Activated T-helper 17 cell treated with anti-CD3 and anti-CD28 coated beads, Interleukin-2, amount 50 U/mL, for 72 hours (primary cell): ENCODE measurements around the gene MORN1. TPM values are rescaled to one million over a fixed set of nuclear protein-coding genes. Genes with fewer than 3 reads are reported as not detected.
"Not testable (repeated sequence)": the region's sequence is repeated elsewhere in the genome, so short reads cannot be mapped to it uniquely, and the experiment has no call there.

Source experiments
- ATAC-seq: fragments of 150-1000 bp; cut with Tn5 transposase; replicated peaks from 2 replicates; pipeline ENCODE4 v1.10.0; 2021; ENCODE audit warnings: mild to moderate bottlenecking, moderate library complexity
- H3K27ac Mint-ChIP-seq: one replicate; pipeline ENCODE4 v1.8.0; 2022; ENCODE audit warnings: mixed read lengths
- H3K27me3 Mint-ChIP-seq: one replicate; pipeline ENCODE4 v1.8.0; 2022; ENCODE audit warnings: mixed read lengths
- H3K36me3 Mint-ChIP-seq: one replicate; pipeline ENCODE4 v1.8.0; 2022; ENCODE audit warnings: low read depth, mild to moderate bottlenecking, mixed read lengths
- H3K4me1 Mint-ChIP-seq: one replicate; pipeline ENCODE4 v1.8.0; 2022; ENCODE audit warnings: mixed read lengths
- H3K4me3 Mint-ChIP-seq: one replicate; pipeline ENCODE4 v1.8.0; 2022; ENCODE audit warnings: mild to moderate bottlenecking, mixed read lengths
- H3K9me3 Mint-ChIP-seq: one replicate; pipeline ENCODE4 v1.8.0; 2022; ENCODE audit warnings: mixed read lengths
- total RNA-seq, 2 donors: library from RNA; stranded (reverse); gene quantifications; one replicate each; pipeline ENCODE4 v1.2.3, GENCODE V29; 2022

The MORN1 gene
- total RNA-seq, 2 donors from 2014 or later = 4.4 to 5.3 TPM

DNA sequence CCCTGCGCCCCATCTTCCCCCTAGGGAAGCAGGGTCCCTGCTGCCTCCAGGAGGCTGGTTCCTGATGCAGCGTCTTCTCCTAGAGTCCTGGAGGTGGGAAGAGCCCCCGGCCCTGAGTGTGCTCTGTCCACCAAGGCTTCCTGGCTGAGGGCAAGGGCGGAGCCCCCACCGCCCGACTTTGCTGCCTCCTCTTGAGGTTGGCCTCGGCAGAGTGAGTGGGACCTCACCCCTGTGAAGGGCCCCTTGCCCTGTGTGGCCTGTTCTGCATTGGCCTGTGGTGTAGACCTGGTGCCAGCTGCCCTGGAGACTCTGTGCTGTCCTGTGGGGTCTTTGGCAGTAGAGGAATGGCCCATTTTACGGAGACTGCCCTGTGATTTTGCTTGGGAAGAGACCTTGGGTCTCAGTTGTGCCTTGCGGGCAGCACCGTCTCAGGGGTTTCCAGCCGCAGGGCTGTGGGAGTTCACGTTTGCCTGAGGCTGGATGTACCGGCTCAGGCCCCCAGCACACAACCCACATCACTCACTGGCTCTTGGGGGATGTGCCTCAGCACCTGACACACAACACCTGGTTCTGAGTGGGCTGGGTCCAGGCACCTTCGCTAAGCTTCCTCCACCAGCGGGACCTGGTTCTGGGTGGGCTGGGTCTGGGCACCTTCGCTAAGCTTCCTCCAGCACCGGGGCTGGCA, 89.6 kb downstream of the MORN1 start:
- H3K36me3 Mint-ChIP-seq = peaks cover 40% of the 10 kb centered on the region
- H3K9me3 Mint-ChIP-seq = no peaks in the 10 kb centered on the region
- no peaks in the 10 kb centered on the region for H3K27me3 Mint-ChIP-seq
- no peak for ATAC-seq
- H3K4me1 Mint-ChIP-seq = peaks cover 5% of the 10 kb centered on the region
- peak overlapping the region; percentile 93 for H3K27ac Mint-ChIP-seq
- peak overlapping the region; percentile 83 for H3K4me3 Mint-ChIP-seq

DNA sequence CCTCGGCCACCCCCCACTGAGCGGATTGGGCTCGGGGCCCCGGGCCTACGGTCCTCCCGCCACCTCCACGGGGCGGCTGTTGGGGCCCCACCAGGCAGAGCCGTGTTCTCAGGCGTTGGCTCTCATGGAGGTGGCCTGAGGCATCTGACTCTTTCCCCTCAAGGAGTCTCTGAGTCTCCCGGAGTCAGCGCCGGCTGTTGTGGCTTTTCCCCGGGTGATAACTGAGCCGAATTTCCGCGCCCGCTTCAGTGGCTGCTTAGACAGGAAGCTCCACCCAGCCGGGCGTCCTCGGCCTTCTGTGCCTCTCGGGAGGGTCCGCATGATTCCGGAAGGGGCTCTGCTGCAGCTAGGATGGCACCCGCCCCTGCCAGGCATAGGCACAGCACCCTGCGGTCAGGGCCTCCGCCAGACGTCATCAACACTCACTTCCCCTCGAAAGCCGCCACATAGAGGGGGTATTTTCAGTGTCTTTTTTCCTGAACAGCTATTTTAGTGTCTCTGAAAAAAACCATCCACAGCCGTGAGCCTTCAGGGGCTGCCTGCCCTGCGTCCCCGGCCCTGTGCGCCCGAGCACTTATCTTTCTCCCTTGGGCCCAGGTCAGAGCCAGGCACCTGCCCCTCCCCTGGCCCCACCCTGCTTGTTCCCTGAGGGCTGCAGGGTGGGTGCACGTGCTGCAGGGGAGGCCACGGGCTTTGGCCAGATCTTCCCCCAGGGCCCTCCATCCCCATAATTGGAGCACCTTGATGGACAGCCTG, 90.3 kb downstream of the MORN1 start:
- H3K4me1 Mint-ChIP-seq = peaks cover 11% of the 10 kb centered on the region
- peaks cover 43% of the 10 kb centered on the region for H3K36me3 Mint-ChIP-seq
- peak overlapping the region; percentile 93 for H3K27ac Mint-ChIP-seq
- H3K27me3 Mint-ChIP-seq = no peaks in the 10 kb centered on the region
- peak overlapping the region; percentile 83 for H3K4me3 Mint-ChIP-seq
- peak; percentile 72 for ATAC-seq
- H3K9me3 Mint-ChIP-seq = no peaks in the 10 kb centered on the region

DNA sequence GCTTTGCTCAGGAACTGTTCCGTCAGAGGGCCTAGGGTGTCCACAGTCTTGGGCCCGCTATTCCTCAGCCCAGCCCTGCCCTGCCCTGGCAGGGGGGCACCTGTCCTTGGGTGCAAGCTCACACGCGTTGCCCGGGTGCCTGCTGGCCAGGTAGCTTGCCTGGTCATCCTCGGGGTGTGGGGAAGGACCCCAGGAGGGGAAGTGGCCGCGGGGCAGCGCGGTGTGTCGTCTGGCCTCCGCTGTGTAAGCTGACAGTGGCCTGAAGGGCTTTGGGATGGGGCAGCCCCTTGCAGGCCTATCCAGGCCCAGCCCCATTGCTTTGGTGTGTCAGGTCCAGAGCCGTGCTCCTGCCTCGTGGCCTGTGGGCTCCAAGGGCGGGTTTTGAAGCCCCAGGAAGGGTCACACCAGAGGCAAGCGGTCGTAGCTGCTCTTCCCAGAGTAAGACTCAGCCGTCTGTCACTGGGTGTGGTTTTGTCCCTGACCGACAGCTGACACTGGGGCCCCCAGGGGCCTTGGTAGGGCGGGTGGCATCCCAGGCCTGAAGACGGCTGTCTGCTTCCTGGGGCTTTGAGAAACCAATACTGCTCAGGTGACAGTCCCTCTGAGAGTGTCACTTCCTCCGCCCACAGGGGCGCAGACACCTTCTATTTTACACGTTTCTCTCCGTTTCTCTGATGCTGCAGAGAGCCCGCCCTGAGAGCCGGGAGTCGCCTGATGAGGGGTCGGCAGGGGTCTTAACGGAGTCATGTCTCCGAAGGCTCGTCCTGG, 91.2 kb downstream of the MORN1 start:
- H3K4me3 Mint-ChIP-seq = peak overlapping the region; percentile 83
- H3K36me3 Mint-ChIP-seq = peaks cover 34% of the 10 kb centered on the region
- peak overlapping the region; percentile 93 for H3K27ac Mint-ChIP-seq
- ATAC-seq = peak; percentile 90
- H3K9me3 Mint-ChIP-seq = no peaks in the 10 kb centered on the region
- H3K4me1 Mint-ChIP-seq = peaks cover 17% of the 10 kb centered on the region
- no peaks in the 10 kb centered on the region for H3K27me3 Mint-ChIP-seq

- H3K4me1 Mint-ChIP-seq = peaks cover 17% of the 10 kb centered on the region
- ATAC-seq = no peak
- peak overlapping the region; percentile 83 for H3K4me3 Mint-ChIP-seq
- H3K36me3 Mint-ChIP-seq = peaks cover 29% of the 10 kb centered on the region
- H3K27me3 Mint-ChIP-seq = no peaks in the 10 kb centered on the region
- no peaks in the 10 kb centered on the region for H3K9me3 Mint-ChIP-seq
- peak overlapping the region; percentile 93 for H3K27ac Mint-ChIP-seq
Measured at GRCh38 chr1:2299131-2299627, 92.2 kb downstream of the MORN1 start.

GRCh38 chr1:2298685-2299084, 92.7 kb downstream of the MORN1 start:
- no peak for ATAC-seq

DNA sequence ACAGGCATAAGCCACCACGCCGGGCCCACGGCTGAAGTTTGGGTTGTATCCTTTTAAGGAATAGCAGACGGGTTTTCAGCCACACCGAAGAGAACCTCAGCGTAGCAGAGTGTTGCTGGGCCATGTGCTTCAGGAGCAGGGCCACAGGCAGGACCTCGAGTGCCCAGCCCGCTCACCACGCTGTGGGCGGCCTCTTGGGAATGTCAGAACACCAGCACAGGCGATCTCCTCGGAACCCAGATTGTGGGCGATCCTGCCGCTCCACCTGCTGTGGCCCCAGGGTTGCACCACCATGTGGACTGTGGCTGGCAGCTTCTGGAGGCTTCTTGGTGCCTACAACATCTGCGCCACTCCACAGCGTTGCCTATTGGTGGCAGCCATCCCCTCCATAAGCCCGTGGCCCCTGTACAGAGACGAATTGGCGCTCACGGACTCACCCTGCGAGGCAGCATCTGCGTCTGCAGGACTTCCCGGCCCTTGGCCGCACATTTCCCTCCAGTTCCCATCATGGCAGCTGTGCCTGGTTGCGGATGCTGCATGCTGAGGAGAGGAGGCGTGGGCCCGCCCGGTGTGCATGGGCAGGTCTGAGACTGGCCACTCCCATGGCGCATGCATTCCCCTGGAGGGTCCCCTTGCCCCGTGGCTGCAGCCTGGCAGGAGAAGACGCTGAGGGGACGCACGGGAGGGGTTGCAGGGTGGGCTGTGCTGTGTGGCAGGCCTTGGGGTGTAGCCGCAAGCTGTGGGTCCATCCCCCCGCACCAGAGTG, 93.9 kb downstream of the MORN1 start:
- H3K9me3 Mint-ChIP-seq = no peaks in the 10 kb centered on the region

More at GRCh38 chr1:2298685-2299084, 92.7 kb downstream of the MORN1 start:
- H3K9me3 Mint-ChIP-seq = no peaks in the 10 kb centered on the region
- peaks cover 21% of the 10 kb centered on the region for H3K4me1 Mint-ChIP-seq
- peak overlapping the region; percentile 83 for H3K4me3 Mint-ChIP-seq
- H3K27ac Mint-ChIP-seq = peak overlapping the region; percentile 84
- H3K27me3 Mint-ChIP-seq = no peaks in the 10 kb centered on the region
- peaks cover 25% of the 10 kb centered on the region for H3K36me3 Mint-ChIP-seq

GRCh38 chr1:2296614-2297013, 94.7 kb downstream of the MORN1 start:
- Mint-ChIP-seq H3K27ac (peak overlapping the region; percentile 63), H3K27me3 (no peaks in the 10 kb centered on the region), H3K4me1 (peaks cover 27% of the 10 kb centered on the region), H3K4me3 (peak overlapping the region; percentile 34), H3K9me3 (no peaks in the 10 kb centered on the region), H3K36me3 (peaks cover 13% of the 10 kb centered on the region)
- no peak for ATAC-seq

More for the DNA sequence above, 93.9 kb downstream of the MORN1 start:
- H3K36me3 Mint-ChIP-seq = peaks cover 13% of the 10 kb centered on the region
- H3K27ac Mint-ChIP-seq = no peak overlapping the region
- H3K4me1 Mint-ChIP-seq = peaks cover 27% of the 10 kb centered on the region
- H3K4me3 Mint-ChIP-seq = no peak overlapping the region
- ATAC-seq = no peak
- H3K27me3 Mint-ChIP-seq = no peaks in the 10 kb centered on the region

- peaks cover 28% of the 10 kb centered on the region for H3K4me1 Mint-ChIP-seq
- H3K9me3 Mint-ChIP-seq, H3K27me3 Mint-ChIP-seq, ATAC-seq: not testable (repeated sequence)
- peak overlapping the region; percentile 63 for H3K27ac Mint-ChIP-seq
- H3K36me3 Mint-ChIP-seq = peaks cover 14% of the 10 kb centered on the region
- peak overlapping the region; percentile 34 for H3K4me3 Mint-ChIP-seq
Measured at GRCh38 chr1:2296211-2296610, 95.1 kb downstream of the MORN1 start.

DNA sequence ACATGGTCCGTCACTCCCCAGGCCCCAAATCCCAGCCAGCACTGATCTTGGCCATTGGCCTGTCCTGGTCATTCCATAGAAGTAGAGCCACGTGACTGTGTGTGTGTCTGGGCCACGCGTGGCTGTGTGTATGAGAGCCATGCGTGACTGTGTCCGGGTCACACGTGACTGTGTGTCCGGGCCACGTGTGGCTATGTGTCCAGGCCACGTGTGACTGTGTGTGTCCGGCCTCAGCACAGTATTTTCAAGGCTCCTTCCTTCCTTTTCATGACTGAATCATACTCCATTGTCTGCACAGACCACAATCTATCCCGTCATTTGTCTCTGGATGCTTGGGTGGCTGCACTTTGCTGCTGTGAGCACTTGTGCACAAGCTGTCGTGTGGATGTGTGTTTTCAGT, 95.8 kb downstream of the MORN1 start:
- Mint-ChIP-seq H3K27me3 (no peaks in the 10 kb centered on the region), H3K4me1 (peaks cover 35% of the 10 kb centered on the region), H3K27ac (peak overlapping the region; percentile 63), H3K9me3 (no peaks in the 10 kb centered on the region), H3K4me3 (peak overlapping the region; percentile 34), H3K36me3 (peaks cover 21% of the 10 kb centered on the region)
- ATAC-seq = no peak

DNA sequence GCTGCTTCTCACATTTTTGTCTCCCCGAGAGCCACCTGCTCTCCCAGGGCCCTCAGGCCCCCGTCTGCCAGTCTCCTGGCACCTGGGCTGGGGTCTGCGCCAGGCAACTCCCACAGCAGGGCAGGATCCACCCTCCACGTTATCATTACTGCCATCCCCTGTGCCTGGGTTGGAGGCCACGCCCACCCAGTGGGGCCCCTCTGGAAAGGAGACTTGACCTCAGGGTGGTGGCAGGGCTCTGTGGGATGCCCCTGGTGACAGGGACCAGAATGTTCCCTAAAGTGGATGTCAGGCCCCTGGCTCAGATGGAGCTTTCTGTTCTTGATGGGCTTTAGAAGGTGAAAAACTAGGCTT, 96.7 kb downstream of the MORN1 start:
- peak overlapping the region; percentile 63 for H3K27ac Mint-ChIP-seq

DNA sequence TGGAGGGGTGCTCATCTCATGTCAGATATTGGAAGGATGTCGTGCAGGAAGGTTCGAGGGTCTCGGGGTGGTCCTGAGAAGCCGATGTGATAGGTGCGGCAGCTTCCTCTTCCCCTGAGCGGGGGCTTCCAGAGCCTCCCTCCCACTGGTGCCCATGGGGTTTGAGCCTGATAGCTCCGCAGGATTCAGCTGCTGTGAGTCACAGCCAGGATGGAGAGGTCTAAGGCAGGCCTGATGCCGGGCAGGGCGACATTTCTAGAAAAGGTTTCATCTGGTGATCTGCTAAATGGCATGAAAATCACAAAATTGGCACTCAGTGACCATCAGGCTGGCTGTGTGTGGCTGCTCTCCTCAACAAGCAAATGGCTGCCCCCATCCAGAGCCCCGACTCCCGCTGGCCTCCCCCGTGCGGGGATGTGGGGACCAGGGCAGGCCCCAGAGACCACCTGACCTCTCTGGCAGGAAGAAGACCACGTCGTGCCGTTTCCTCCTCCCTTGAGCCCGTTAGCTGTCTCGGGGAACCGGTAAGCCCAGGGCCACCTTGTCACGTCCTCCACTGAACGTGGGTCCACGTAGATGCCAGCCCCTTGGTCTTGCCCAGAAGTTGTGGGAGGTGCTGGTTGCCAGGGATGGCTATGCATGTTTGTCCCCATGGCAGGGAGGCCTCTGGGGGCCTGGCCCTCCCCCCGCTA, 97.2 kb downstream of the MORN1 start:
- peaks cover 21% of the 10 kb centered on the region for H3K36me3 Mint-ChIP-seq
- no peak for ATAC-seq
- no peaks in the 10 kb centered on the region for H3K9me3 Mint-ChIP-seq
- H3K27me3 Mint-ChIP-seq = no peaks in the 10 kb centered on the region
- H3K4me3 Mint-ChIP-seq = peak overlapping the region; percentile 23
- peak overlapping the region; percentile 81 for H3K27ac Mint-ChIP-seq
- H3K4me1 Mint-ChIP-seq = peaks cover 44% of the 10 kb centered on the region

More for the DNA sequence above, 96.7 kb downstream of the MORN1 start:
- peaks cover 21% of the 10 kb centered on the region for H3K36me3 Mint-ChIP-seq
- ATAC-seq = no peak
- no peaks in the 10 kb centered on the region for H3K9me3 Mint-ChIP-seq
- H3K4me3 Mint-ChIP-seq = no peak overlapping the region
- H3K4me1 Mint-ChIP-seq = peaks cover 44% of the 10 kb centered on the region
- no peaks in the 10 kb centered on the region for H3K27me3 Mint-ChIP-seq

GRCh38 chr1:2292725-2293450, 98.5 kb downstream of the MORN1 start:
- Mint-ChIP-seq H3K4me3 (peak overlapping the region; percentile 85), H3K4me1 (peaks cover 46% of the 10 kb centered on the region), H3K27me3 (no peaks in the 10 kb centered on the region), H3K36me3 (peaks cover 16% of the 10 kb centered on the region), H3K9me3 (no peaks in the 10 kb centered on the region), H3K27ac (peak overlapping the region; percentile 81)
- no peak for ATAC-seq

GRCh38 chr1:2291577-2291976, 99.8 kb downstream of the MORN1 start:
- no peaks in the 10 kb centered on the region for H3K9me3 Mint-ChIP-seq
- no peak for ATAC-seq
- H3K36me3 Mint-ChIP-seq = peaks cover 12% of the 10 kb centered on the region
- peak overlapping the region; percentile 98 for H3K27ac Mint-ChIP-seq
- peak overlapping the region; percentile 85 for H3K4me3 Mint-ChIP-seq
- H3K27me3 Mint-ChIP-seq = no peaks in the 10 kb centered on the region
- peaks cover 48% of the 10 kb centered on the region for H3K4me1 Mint-ChIP-seq
